ENCODE measurements around the gene BICC1.

BICC1 gene

GRCh38 chr10:58700591-58700990 is 187.9 kb downstream of the BICC1 start:
- no peak for DNase-seq (ENCODE audit: low read depth, low spot score)

GRCh38 chr10:58701405-58702135 is 188.9 kb downstream of the BICC1 start:
- DNase-seq (ENCODE audit: low read depth, low spot score), result no peak

- DNase-seq (ENCODE audit: low read depth, low spot score), result no peak
Measured at GRCh38 chr10:58704226-58704625, 191.6 kb downstream of the BICC1 start.

- no peak for DNase-seq (ENCODE audit: low read depth, low spot score)
Measured at GRCh38 chr10:58704671-58705141, 192.0 kb downstream of the BICC1 start.

- no peak for DNase-seq (ENCODE audit: low read depth, low spot score)
Measured at GRCh38 chr10:58706836-58707235, 194.2 kb downstream of the BICC1 start.

GRCh38 chr10:58712141-58712540 is 199.5 kb downstream of the BICC1 start:
- DNase-seq (ENCODE audit: low read depth, low spot score), result no peak

GRCh38 chr10:58712982-58713381 is 200.3 kb downstream of the BICC1 start:
- no peak for DNase-seq (ENCODE audit: low read depth, low spot score)

- no peak for DNase-seq (ENCODE audit: low read depth, low spot score)
Measured at GRCh38 chr10:58714409-58714808, 201.7 kb downstream of the BICC1 start.

- DNase-seq (ENCODE audit: low read depth, low spot score), result no peak
Measured at GRCh38 chr10:58715061-58715460, 202.4 kb downstream of the BICC1 start.

GRCh38 chr10:58718596-58718995 is 205.9 kb downstream of the BICC1 start:
- no peak for DNase-seq (ENCODE audit: low read depth, low spot score)

- DNase-seq (ENCODE audit: low read depth, low spot score), result no peak
Measured at GRCh38 chr10:58721601-58722281, 209.1 kb downstream of the BICC1 start.

GRCh38 chr10:58723186-58723585 is 210.5 kb downstream of the BICC1 start:
- DNase-seq (ENCODE audit: low read depth, low spot score), result no peak

- no peak for DNase-seq (ENCODE audit: low read depth, low spot score)
Measured at GRCh38 chr10:58723966-58724365, 211.3 kb downstream of the BICC1 start.

- no peak for DNase-seq (ENCODE audit: low read depth, low spot score)
Measured at GRCh38 chr10:58724781-58725180, 212.1 kb downstream of the BICC1 start.

- DNase-seq (ENCODE audit: low read depth, low spot score), result no peak
Measured at GRCh38 chr10:58725901-58726300, 213.2 kb downstream of the BICC1 start.

GRCh38 chr10:58727633-58728032 is 215.0 kb downstream of the BICC1 start:
- no peak for DNase-seq (ENCODE audit: low read depth, low spot score)

GRCh38 chr10:58731276-58731675 is 218.6 kb downstream of the BICC1 start:
- DNase-seq (ENCODE audit: low read depth, low spot score), result no peak

- no peak for DNase-seq (ENCODE audit: low read depth, low spot score)
Measured at GRCh38 chr10:58733436-58733835, 220.8 kb downstream of the BICC1 start.

GRCh38 chr10:58734116-58734515 is 221.4 kb downstream of the BICC1 start:
- no peak for DNase-seq (ENCODE audit: low read depth, low spot score)

GRCh38 chr10:58734664-58735063 is 222.0 kb downstream of the BICC1 start:
- no peak for DNase-seq (ENCODE audit: low read depth, low spot score)

- DNase-seq (ENCODE audit: low read depth, low spot score), result no peak
Measured at GRCh38 chr10:58735087-58735486, 222.4 kb downstream of the BICC1 start.

GRCh38 chr10:58740620-58741369 is 228.1 kb downstream of the BICC1 start:
- no peak for DNase-seq (ENCODE audit: low read depth, low spot score)
